PFSK-1 (cell line): Measurements from ENCODE around the gene TMEM53.

Experiments used
- TAF1 ChIP-seq: IDR thresholded peaks from 2 replicates; pipeline ENCODE4 v1.6.1; 2012; ENCODE audit warnings: low read length, control low read depth, borderline replicate concordance; ENCODE audit not compliant: insufficient read depth
- TF ChIP-seq, protein P1 (sequence below), 2 experiments: IDR thresholded peaks; 2 replicates each; pipeline versions ENCODE4 v1.6.1 to v1.8.0; 2011 to 2012; ENCODE audit warnings: low read depth in 2 of 2, low read length in 2 of 2, control low read depth in 1 of 2, inconsistent platforms in 1 of 2, mild to moderate bottlenecking in 1 of 2, moderate library complexity in 1 of 2; ENCODE audit not compliant: insufficient read depth in 1 of 2

DNA sequence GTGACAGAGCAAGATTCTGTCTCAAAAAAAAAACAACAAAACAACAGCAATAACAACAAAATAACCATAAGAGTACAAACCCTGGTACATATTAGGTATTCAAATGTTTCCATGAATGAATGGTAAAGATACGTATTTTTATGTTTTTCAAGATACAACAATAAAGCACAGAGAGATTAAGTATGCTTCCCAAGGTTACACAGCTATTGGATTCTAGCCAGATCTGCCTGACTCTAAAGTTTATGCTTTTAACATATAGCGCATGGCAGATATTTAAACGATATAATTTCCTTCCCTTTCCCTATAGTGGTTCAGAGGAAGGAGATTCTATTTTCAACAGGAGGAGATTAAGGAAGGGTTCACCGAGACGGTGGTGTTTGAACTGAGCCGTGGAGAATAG, 31.2 kb upstream of the TMEM53 start:
- TF ChIP-seq TAF1: no peak
- TF ChIP-seq, protein P1, sequence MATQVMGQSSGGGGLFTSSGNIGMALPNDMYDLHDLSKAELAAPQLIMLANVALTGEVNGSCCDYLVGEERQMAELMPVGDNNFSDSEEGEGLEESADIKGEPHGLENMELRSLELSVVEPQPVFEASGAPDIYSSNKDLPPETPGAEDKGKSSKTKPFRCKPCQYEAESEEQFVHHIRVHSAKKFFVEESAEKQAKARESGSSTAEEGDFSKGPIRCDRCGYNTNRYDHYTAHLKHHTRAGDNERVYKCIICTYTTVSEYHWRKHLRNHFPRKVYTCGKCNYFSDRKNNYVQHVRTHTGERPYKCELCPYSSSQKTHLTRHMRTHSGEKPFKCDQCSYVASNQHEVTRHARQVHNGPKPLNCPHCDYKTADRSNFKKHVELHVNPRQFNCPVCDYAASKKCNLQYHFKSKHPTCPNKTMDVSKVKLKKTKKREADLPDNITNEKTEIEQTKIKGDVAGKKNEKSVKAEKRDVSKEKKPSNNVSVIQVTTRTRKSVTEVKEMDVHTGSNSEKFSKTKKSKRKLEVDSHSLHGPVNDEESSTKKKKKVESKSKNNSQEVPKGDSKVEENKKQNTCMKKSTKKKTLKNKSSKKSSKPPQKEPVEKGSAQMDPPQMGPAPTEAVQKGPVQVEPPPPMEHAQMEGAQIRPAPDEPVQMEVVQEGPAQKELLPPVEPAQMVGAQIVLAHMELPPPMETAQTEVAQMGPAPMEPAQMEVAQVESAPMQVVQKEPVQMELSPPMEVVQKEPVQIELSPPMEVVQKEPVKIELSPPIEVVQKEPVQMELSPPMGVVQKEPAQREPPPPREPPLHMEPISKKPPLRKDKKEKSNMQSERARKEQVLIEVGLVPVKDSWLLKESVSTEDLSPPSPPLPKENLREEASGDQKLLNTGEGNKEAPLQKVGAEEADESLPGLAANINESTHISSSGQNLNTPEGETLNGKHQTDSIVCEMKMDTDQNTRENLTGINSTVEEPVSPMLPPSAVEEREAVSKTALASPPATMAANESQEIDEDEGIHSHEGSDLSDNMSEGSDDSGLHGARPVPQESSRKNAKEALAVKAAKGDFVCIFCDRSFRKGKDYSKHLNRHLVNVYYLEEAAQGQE (IDR thresholded peaks at IDR 0.05; ENCODE audit: insufficient read depth in 1 of 2, low read depth in 2 of 2, low read length in 2 of 2): no peak
